GM12878 (cell line): ENCODE measurements around the gene GSTM5. TPM values are rescaled to one million over a fixed set of nuclear protein-coding genes. Genes with fewer than 3 reads are reported as not detected.
A peak's percentile ranks its signal among the peaks of the same experiment; 100 is the strongest.

Experiments used
- ATAC-seq: fragments of 200-7000 bp; cut with Tn5 transposase; 3 replicates; pipeline ENCODE4 v1.9.1; 2020; ENCODE audit warnings: mild to moderate bottlenecking, moderate library complexity
- BruUV-seq: library from RNA; stranded (reverse); fragments of 400-500 nt; replicated peaks from 2 replicates; lab custom pipeline; 2021; lab: Mats Ljungman, UMichigan
- CTCF ChIA-PET: fragments of 300-600 bp; sonication (Branson Sonifier 250); formaldehyde crosslinking; extraction: SDS; loops from one replicate; lab custom pipeline; 2021; ENCODE audit warnings: inconsistent platforms; lab: Yijun Ruan, JAX
- POLR2A ChIA-PET: fragments of 350-600 bp; formaldehyde crosslinking; extraction: SDS; loops from one replicate; lab custom pipeline; 2021; ENCODE audit warnings: inconsistent platforms; lab: Charles Lee
- RAD21 ChIA-PET: fragments of 300-600 bp; sonication (Branson Sonifier 250); formaldehyde crosslinking; loops from one replicate; lab custom pipeline; 2023; ENCODE audit warnings: antibody characterized with exemption; ENCODE audit not compliant: unreplicated experiment; lab: Charles Lee
- SMC1A ChIA-PET: fragments of 300-600 bp; sonication (Branson Sonifier 250); formaldehyde crosslinking; loops from one replicate; lab custom pipeline; 2023; ENCODE audit not compliant: unreplicated experiment, uncharacterized antibody; lab: Charles Lee
- DNase-seq: peaks from one replicate; pipeline ENCODE4 v3.0.0-alpha.2; 2011; ENCODE audit warnings: low read depth, low spot score
- FAIRE-seq: peaks from 3 replicates; lab custom pipeline; 2011; peaks lifted over from hg19 to GRCh38; lab: Jason Lieb, UNC
- H2AFZ ChIP-seq: 2 replicates; pipeline ENCODE4 v1.6.0; 2011; ENCODE audit warnings: low read depth, low read length, control low read depth; ENCODE audit not compliant: control insufficient read depth
- H3K27ac ChIP-seq: 2 replicates; pipeline ENCODE4 v1.5.1; 2011; ENCODE audit warnings: control low read depth; ENCODE audit not compliant: control insufficient read depth, insufficient read depth
- H3K27me3 ChIP-seq, 2 experiments: replicated peaks in 1 of 2; 2 replicates each; pipeline versions ENCODE4 v1.6.0 to v1.6.1; 2011; ENCODE audit warnings: low read length in 1 of 2; ENCODE audit not compliant: control insufficient read depth in 2 of 2, insufficient read depth in 2 of 2
- H3K36me3 ChIP-seq, 2 experiments: 2 replicates each; pipeline ENCODE4 v1.5.1; 2011; ENCODE audit warnings: low read length in 1 of 2; ENCODE audit not compliant: control insufficient read depth in 2 of 2, insufficient read depth in 2 of 2
- H3K4me1 ChIP-seq: 2 replicates; pipeline ENCODE4 v1.6.1; 2011; ENCODE audit warnings: mild to moderate bottlenecking, low read length, moderate library complexity, mixed read lengths; ENCODE audit not compliant: control insufficient read depth, insufficient read depth
- H3K4me2 ChIP-seq: 2 replicates; pipeline ENCODE4 v1.6.0; 2011; ENCODE audit warnings: control low read depth; ENCODE audit not compliant: control insufficient read depth, insufficient read depth
- H3K4me3 ChIP-seq: fragments of 200-600 bp; sonication (generic); 2 replicates; pipeline ENCODE4 v1.5.1; 2016
- H3K79me2 ChIP-seq: 2 replicates; pipeline ENCODE4 v1.6.0; 2011; ENCODE audit warnings: low read length; ENCODE audit not compliant: control insufficient read depth, insufficient read depth
- H3K9ac ChIP-seq: 2 replicates; pipeline ENCODE4 v1.8.0; 2011; ENCODE audit warnings: low read length, control low read depth, mixed read lengths; ENCODE audit not compliant: control insufficient read depth, insufficient read depth
- H3K9me3 ChIP-seq: replicated peaks from 3 replicates; pipeline ENCODE4 v1.5.1; 2011; ENCODE audit warnings: mild to moderate bottlenecking, low read length; ENCODE audit not compliant: control insufficient read depth, insufficient read depth
- H4K20me1 ChIP-seq: 2 replicates; pipeline ENCODE4 v1.6.0; 2011; ENCODE audit not compliant: control insufficient read depth, insufficient read depth
- CTCF ChIP-seq, 3 experiments: IDR thresholded peaks in 2 of 3; conservative IDR thresholded peaks in 1 of 3; 2 replicates each; pipeline ENCODE4 v1.5.1; 2011; ENCODE audit warnings: low read depth in 3 of 3, low read length in 3 of 3, mild to moderate bottlenecking in 3 of 3, control low read depth in 2 of 3, moderate library complexity in 2 of 3, inconsistent platforms in 1 of 3, mixed read lengths in 1 of 3; ENCODE audit not compliant: control insufficient read depth in 2 of 3, insufficient read depth in 1 of 3; ENCODE audit errors: extremely low read depth in 1 of 3
- ETV6 ChIP-seq, 2 experiments: fragments of 450-650 bp in 1 of 2; IDR thresholded peaks in 1 of 2; conservative IDR thresholded peaks in 1 of 2; 2 replicates each; pipeline ENCODE4 v1.6.1; 2014; ENCODE audit warnings: antibody characterized with exemption in 1 of 2, borderline replicate concordance in 1 of 2, low read depth in 1 of 2, mild to moderate bottlenecking in 1 of 2, moderate library complexity in 1 of 2
- IRF3 ChIP-seq: fragments of 450-650 bp; IDR thresholded peaks from 2 replicates; pipeline ENCODE4 v1.6.1; 2014; ENCODE audit warnings: mild to moderate bottlenecking
- MYC ChIP-seq: IDR thresholded peaks from 2 replicates; pipeline ENCODE4 v1.6.1; 2011; ENCODE audit warnings: mild to moderate bottlenecking, low read length, moderate library complexity, inconsistent platforms; ENCODE audit not compliant: insufficient read depth, insufficient replicate concordance, insufficient read length, severe bottlenecking
- RAD21 ChIP-seq: IDR thresholded peaks from 2 replicates; pipeline ENCODE4 v1.6.1; 2011; ENCODE audit warnings: mild to moderate bottlenecking, low read depth, low read length, moderate library complexity; ENCODE audit not compliant: insufficient read depth
- RB1 ChIP-seq: fragments of 450-650 bp; formaldehyde crosslinking; IDR thresholded peaks from 2 replicates; pipeline ENCODE4 v1.6.1; 2017; ENCODE audit warnings: mild to moderate bottlenecking, borderline replicate concordance
- RELA ChIP-seq: fragments of 450-650 bp; IDR thresholded peaks from 2 replicates; pipeline ENCODE4 v1.8.0; 2014; ENCODE audit warnings: borderline replicate concordance; ENCODE audit not compliant: partially characterized antibody
- SMAD5 ChIP-seq: IDR thresholded peaks from 2 replicates; pipeline ENCODE4 v1.6.1; 2016; ENCODE audit warnings: antibody characterized with exemption, low read depth
- ZBTB4 ChIP-seq: fragments of 450-650 bp; formaldehyde crosslinking; IDR thresholded peaks from 2 replicates; pipeline ENCODE4 v1.4.0; 2022; ENCODE audit warnings: mild to moderate bottlenecking, moderate library complexity
- WGBS: methylation state at CpG from one replicate; pipeline ENCODE4 v1.1.6; 2016; ENCODE audit warnings: low lambda C conversion rate; ENCODE audit not compliant: insufficient replicate concordance, insufficient coverage; ENCODE audit errors: missing lambda C conversion rate; 5-methylcytosine and 5-hydroxymethylcytosine counted together
- in situ Hi-C: fragments of 300-500 bp; cut with MboI; formaldehyde crosslinking; loops from 9 replicates; pipeline ENCODE4 v1.14.3; 2018; ENCODE audit warnings: mixed read lengths
- intact Hi-C: fragments of 100-400 bp; cut with micrococcal nuclease; formaldehyde crosslinking; loops from one replicate; pipeline ENCODE4 v1.14.2; 2022; ENCODE audit not compliant: unreplicated experiment
- polyA plus RNA-seq, 11 experiments: library from polyadenylated mRNA; depleted of rRNA in 4 of 11; unstranded in 6 of 11; stranded (reverse) in 5 of 11; fragments of >200 nt; fragmentation: Nextera tagmentation in 4 of 11; fragmentation: Illumina TruSeq in 1 of 11; extraction: Ambion mirVana in 4 of 11; extraction: Trizol in 1 of 11; gene quantifications; 1 replicate in 1 of 11; 2 replicates in 10 of 11; pipeline versions ENCODE4 v1.2.1 to v1.2.3, GENCODE V29; 2011 to 2016; ENCODE audit warnings: inconsistent platforms in 2 of 11, missing spikeins in 2 of 11, low read depth in 1 of 11
- total RNA-seq, 4 experiments: library from RNA; depleted of rRNA in 3 of 4; stranded (reverse); fragments of >200 nt in 3 of 4; fragmentation: Illumina TruSeq in 1 of 4; extraction: Trizol in 1 of 4; gene quantifications; 2 replicates each; pipeline versions ENCODE4 v1.2.1 to v1.2.3, GENCODE V29; 2013 to 2021

Gene GSTM5
- total and polyA plus RNA-seq, 10 of the 15 experiments (the other 5 are each of a cell fraction or from before 2014, with no cell fraction given): 0.10 to 0.37 (median 0.26) TPM; not detected in 1

- Histone ChIP-seq H2AFZ (no peak overlapping the region), H3K4me3 (no peak overlapping the region), H3K36me3 (no peaks in the 10 kb centered on the region), H3K9me3 (peaks cover 1% of the 10 kb centered on the region; the same call in 2 of the 3 replicates), H3K4me1 (no peaks in the 10 kb centered on the region), H3K9ac (no peak overlapping the region), H3K27me3 (no peaks in the 10 kb centered on the region), H3K79me2 (no peaks in the 10 kb centered on the region), H3K27ac (no peak overlapping the region), H4K20me1 (no peaks in the 10 kb centered on the region), H3K4me2 (no peak overlapping the region)
- no peak for ATAC-seq
- no peak for FAIRE-seq
- ChIA-PET SMC1A (no interaction called here), RAD21 (interaction anchor here (1.0 kb wide), 1 partner anchor 64 kb away, joined by 3 read pairs; no protein-coding TSS in a partner anchor), POLR2A (no interaction called here), CTCF (interaction anchor here (0.6 to 0.9 kb wide), 3 partner anchors 61 to 66 kb away, joined by 3 read pairs; no protein-coding TSS in a partner anchor)
- BruUV-seq: no TSS peak
- 0 out of 2 replicates have a peak, but pooled peaks have one; percentile 21 for TF ChIP-seq RAD21
- TF ChIP-seq SMAD5: no peak
- TF ChIP-seq CTCF (IDR thresholded peaks at IDR 0.05 in 2 of 3, conservative IDR thresholded peaks at IDR 0.05 in 1 of 3; ENCODE audit: control insufficient read depth in 2 of 3, extremely low read depth in 1 of 3, insufficient read depth in 1 of 3, low read depth in 3 of 3, low read length in 3 of 3): peak in 1 of 3 experiments; percentile 6; a peak in 2 of 6 replicates
- TF ChIP-seq RELA: no peak
- TF ChIP-seq ETV6 (conservative IDR thresholded peaks at IDR 0.05 in 1 of 2, IDR thresholded peaks at IDR 0.05 in 1 of 2; ENCODE audit: borderline replicate concordance in 1 of 2, low read depth in 1 of 2): no peak
- no peak for TF ChIP-seq IRF3
- TF ChIP-seq ZBTB4: no peak
- no peak for TF ChIP-seq MYC
- no peak for TF ChIP-seq RB1
- in situ Hi-C loops (no loop called here), intact Hi-C loops (no loop called here)
- 55% methylated on average over 8 of the region's 8 CpGs for WGBS
- no peak for DNase-seq
These were observed 7.9 kb upstream of the GSTM5 start for GRCh38 chr1:109704173-109704572.
